PC-9 (cell line): Measurements from ENCODE around the gene COL16A1. TPM values are rescaled to one million over a fixed set of nuclear protein-coding genes. Genes with fewer than 3 reads are reported as not detected.

Experiments
- BruUV-seq: library from RNA; stranded (reverse); fragments of 400-500 nt; replicated peaks from 2 replicates; lab custom pipeline; 2021; lab: Mats Ljungman, UMichigan
- CTCF ChIA-PET: fragments of 300-600 bp; sonication (Branson Sonifier 250); formaldehyde crosslinking; loops from one replicate; lab custom pipeline; 2022; ENCODE audit warnings: antibody characterized with exemption; lab: Charles Lee
- POLR2A ChIA-PET: fragments of 300-600 bp; sonication (Branson Sonifier 250); formaldehyde crosslinking; loops from one replicate; lab custom pipeline; 2022; ENCODE audit warnings: antibody characterized with exemption; ENCODE audit not compliant: unreplicated experiment; lab: Charles Lee
- DNase-seq, 2 experiments: peaks; one replicate each; pipeline versions ENCODE4 v3.0.0 to v3.0.0-alpha.2; 2015 to 2022; ENCODE audit warnings: mixed read lengths in 1 of 2
- H2AFZ ChIP-seq: fragments of 200-600 bp; sonication (generic); 2 replicates; pipeline ENCODE4 v1.8.1; 2017; ENCODE audit warnings: antibody characterized with exemption
- H3F3A ChIP-seq: fragments of 200-600 bp; sonication (generic); 2 replicates; pipeline ENCODE4 v1.8.1; 2017; ENCODE audit warnings: antibody characterized with exemption, mild to moderate bottlenecking, low read depth; ENCODE audit not compliant: insufficient read depth
- H3K27ac ChIP-seq: fragments of 200-600 bp; sonication (generic); 2 replicates; pipeline ENCODE4 v1.6.1; 2016; ENCODE audit warnings: mixed run types
- H3K27me3 ChIP-seq: fragments of 200-600 bp; sonication (generic); 2 replicates; pipeline ENCODE4 v1.6.1; 2016; ENCODE audit warnings: low read depth, mixed run types; ENCODE audit not compliant: insufficient read depth
- H3K36me3 ChIP-seq: fragments of 200-600 bp; sonication (generic); 2 replicates; pipeline ENCODE4 v1.6.1; 2016; ENCODE audit warnings: low read depth, mixed run types
- H3K4me1 ChIP-seq: fragments of 200-600 bp; sonication (generic); replicated peaks from 2 replicates; pipeline ENCODE4 v1.6.1; 2016; ENCODE audit warnings: mixed run types; ENCODE audit not compliant: insufficient read depth
- H3K4me2 ChIP-seq: fragments of 200-600 bp; sonication (generic); 2 replicates; pipeline ENCODE4 v1.6.1; 2017; ENCODE audit warnings: mixed run types
- H3K4me3 ChIP-seq: fragments of 200-600 bp; sonication (generic); 2 replicates; pipeline ENCODE4 v1.6.1; 2016; ENCODE audit warnings: mixed run types
- H3K79me2 ChIP-seq: fragments of 200-600 bp; sonication (generic); 2 replicates; pipeline ENCODE4 v1.6.1; 2017; ENCODE audit warnings: low read depth, mixed run types
- H3K9me2 ChIP-seq: fragments of 200-600 bp; sonication (generic); 2 replicates; pipeline ENCODE4 v1.8.1; 2017; ENCODE audit warnings: mild to moderate bottlenecking; ENCODE audit not compliant: insufficient read depth
- H3K9me3 ChIP-seq: fragments of 200-600 bp; sonication (generic); 2 replicates; pipeline ENCODE4 v1.8.1; 2016; ENCODE audit warnings: low read depth; ENCODE audit not compliant: insufficient read depth
- H4K20me1 ChIP-seq: fragments of 200-600 bp; sonication (generic); 2 replicates; pipeline ENCODE4 v1.8.1; 2017; ENCODE audit not compliant: insufficient read depth
- EZH2 ChIP-seq: fragments of 200-600 bp; sonication (generic); IDR thresholded peaks from 2 replicates; pipeline ENCODE4 v1.8.0; 2017; ENCODE audit warnings: antibody characterized with exemption, low read depth
- intact Hi-C: fragments of 100-400 bp; cut with micrococcal nuclease; formaldehyde crosslinking; loops from one replicate; pipeline ENCODE4 v1.10.0; 2022; ENCODE audit not compliant: unreplicated experiment
- total RNA-seq: library from RNA; stranded (reverse); gene quantifications from 2 replicates; pipeline ENCODE4 v1.2.3, GENCODE V29; 2021
- TF ChIP-seq, protein P1 (sequence below): fragments of 200-600 bp; sonication (generic); conservative IDR thresholded peaks from 2 replicates; pipeline ENCODE4 v1.6.1; 2017; ENCODE audit warnings: mixed run types, antibody characterized with exemption, mild to moderate bottlenecking, moderate library complexity

The COL16A1 gene
- total RNA-seq, 1 experiment from 2014 or later = 4.8 TPM

DNA sequence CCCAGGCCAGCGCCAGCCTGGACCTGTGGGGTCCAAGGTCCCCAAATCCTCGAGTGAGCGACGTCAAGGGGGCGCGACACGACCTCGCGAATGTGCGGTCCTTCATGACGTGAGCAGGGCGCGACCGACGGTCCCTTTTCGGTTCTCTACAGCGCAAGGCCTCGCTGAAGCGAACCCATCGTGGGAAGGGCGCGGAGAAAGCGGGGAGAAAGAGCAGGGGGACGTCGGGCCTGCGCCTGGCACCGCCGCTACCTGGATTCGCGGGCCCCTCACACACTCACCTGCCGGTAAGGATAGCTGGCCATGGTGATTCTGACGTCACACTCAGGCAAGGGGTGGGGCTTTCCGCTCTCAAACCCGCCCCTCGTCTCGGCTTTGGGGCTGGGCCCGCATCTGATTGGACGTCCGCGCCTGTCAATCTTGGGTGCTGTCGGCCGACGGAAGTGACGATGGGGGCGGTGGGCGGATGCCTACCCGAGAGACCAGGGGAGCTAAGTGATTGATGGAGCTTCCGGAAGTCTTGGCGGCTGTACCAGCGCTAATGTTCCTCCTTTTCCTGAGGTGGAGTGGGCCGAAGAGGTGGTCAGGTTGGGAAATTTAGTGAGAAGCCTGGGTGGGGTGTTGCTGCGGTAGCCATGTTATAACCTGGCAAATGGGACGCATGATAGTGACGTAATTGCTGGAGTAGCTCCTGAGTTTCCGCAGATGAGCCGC lies 59.1 kb downstream of the COL16A1 start, which contains the start of gene PEF1:
Gene PEF1, minus strand, starts transcription at position 317 of the 714 bp plus-strand sequence. Its CDS starts 12 bp downstream, at position 305.
- Histone ChIP-seq H3K4me1 (peaks cover 36% of the 10 kb centered on the region), H3K27ac (peak within 1 kb of the TSS; percentile 81), H3K79me2 (peaks cover 59% of the 10 kb centered on the region), H3K9me2 (no peaks in the 10 kb centered on the region), H3F3A (peaks cover 42% of the 10 kb centered on the region), H3K4me3 (peak within 1 kb of the TSS; percentile 76), H4K20me1 (peaks cover 6% of the 10 kb centered on the region; the same call in 1 of the 2 replicates), H3K36me3 (peaks cover 5% of the 10 kb centered on the region; the same call in 1 of the 2 replicates), H3K4me2 (peak within 1 kb of the TSS; percentile 94), H3K27me3 (no peaks in the 10 kb centered on the region), H2AFZ (peak within 1 kb of the TSS; percentile 82), H3K9me3 (no peaks in the 10 kb centered on the region)
- peak; percentile 98 to 99 for DNase-seq
- BruUV-seq = no TSS peak
- intact Hi-C loops = loop anchor here (5.0 kb wide), 1 partner anchor 67 kb away; the partner anchor contains the start of gene TINAGL1
- no peak for TF ChIP-seq EZH2
- TF ChIP-seq, protein P1, sequence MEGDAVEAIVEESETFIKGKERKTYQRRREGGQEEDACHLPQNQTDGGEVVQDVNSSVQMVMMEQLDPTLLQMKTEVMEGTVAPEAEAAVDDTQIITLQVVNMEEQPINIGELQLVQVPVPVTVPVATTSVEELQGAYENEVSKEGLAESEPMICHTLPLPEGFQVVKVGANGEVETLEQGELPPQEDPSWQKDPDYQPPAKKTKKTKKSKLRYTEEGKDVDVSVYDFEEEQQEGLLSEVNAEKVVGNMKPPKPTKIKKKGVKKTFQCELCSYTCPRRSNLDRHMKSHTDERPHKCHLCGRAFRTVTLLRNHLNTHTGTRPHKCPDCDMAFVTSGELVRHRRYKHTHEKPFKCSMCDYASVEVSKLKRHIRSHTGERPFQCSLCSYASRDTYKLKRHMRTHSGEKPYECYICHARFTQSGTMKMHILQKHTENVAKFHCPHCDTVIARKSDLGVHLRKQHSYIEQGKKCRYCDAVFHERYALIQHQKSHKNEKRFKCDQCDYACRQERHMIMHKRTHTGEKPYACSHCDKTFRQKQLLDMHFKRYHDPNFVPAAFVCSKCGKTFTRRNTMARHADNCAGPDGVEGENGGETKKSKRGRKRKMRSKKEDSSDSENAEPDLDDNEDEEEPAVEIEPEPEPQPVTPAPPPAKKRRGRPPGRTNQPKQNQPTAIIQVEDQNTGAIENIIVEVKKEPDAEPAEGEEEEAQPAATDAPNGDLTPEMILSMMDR = no peak
- ChIA-PET POLR2A (interaction anchor here (0.6 to 1.0 kb wide), 9 partner anchors 18 to 749 kb away, joined by 3 to 16 read pairs (median 6); partner anchors contain the start of gene BSDC1), CTCF (interaction anchor here (0.5 to 0.6 kb wide), 6 partner anchors 17 to 535 kb away, joined by 3 to 10 read pairs (median 6); partner anchors contain the start of gene TXLNA)

DNA sequence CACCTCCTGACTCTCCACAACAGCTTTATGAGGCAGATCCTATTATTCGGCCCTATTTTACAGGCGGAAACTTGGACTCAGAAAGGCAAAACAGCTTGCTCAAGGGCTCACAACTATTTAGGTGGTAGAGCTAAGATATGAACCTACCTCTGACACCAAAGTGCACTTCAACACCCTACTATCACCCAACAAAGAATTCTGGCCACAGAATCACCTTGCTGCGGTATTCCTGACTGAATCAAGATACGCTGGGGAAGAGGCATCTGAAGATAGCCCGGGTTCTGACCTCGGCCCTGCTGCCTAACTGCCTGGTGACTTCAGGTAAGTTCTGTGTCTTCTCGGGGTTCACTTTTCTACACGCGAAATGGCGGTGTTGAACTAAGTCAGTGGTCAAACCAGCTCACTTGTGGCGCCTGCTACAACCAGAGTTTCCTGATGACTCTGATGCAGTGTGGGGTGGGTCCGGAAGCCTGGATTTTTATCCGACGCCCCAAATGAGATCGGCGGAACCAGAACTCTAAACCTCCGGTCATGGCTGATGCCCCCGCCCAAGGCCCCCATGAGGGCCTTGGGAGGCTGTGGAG lies 59.7 kb downstream of the COL16A1 start:
- H3K27me3 ChIP-seq = no peaks in the 10 kb centered on the region
- peaks cover 47% of the 10 kb centered on the region for H3F3A ChIP-seq
- peaks cover 43% of the 10 kb centered on the region for H3K4me1 ChIP-seq
- peaks cover 66% of the 10 kb centered on the region for H3K79me2 ChIP-seq
- peaks cover 5% of the 10 kb centered on the region; the same call in 1 of the 2 replicates for H3K36me3 ChIP-seq
- TSS peak; percentile 65 for BruUV-seq
- no peaks in the 10 kb centered on the region for H3K9me2 ChIP-seq
- peak overlapping the region; percentile 82 for H2AFZ ChIP-seq
- intact Hi-C loops = no loop called here
- peaks cover 10% of the 10 kb centered on the region for H4K20me1 ChIP-seq
- no peaks in the 10 kb centered on the region for H3K9me3 ChIP-seq
- peak overlapping the region; percentile 81 for H3K27ac ChIP-seq
- TF ChIP-seq, protein P1 = no peak
- TF ChIP-seq EZH2 = no peak
- ChIA-PET POLR2A (interaction anchor here (0.6 to 1.0 kb wide), 2 partner anchors 18 to 451 kb away, joined by 3 to 9 read pairs; no protein-coding TSS in a partner anchor), CTCF (interaction anchor here (0.6 kb wide), 1 partner anchor 295 kb away, joined by 3 read pairs; no protein-coding TSS in a partner anchor)
- peak overlapping the region; percentile 76 for H3K4me3 ChIP-seq
- DNase-seq = peak in 1 of 2 experiments; percentile 60
- H3K4me2 ChIP-seq = peak overlapping the region; percentile 94

DNA sequence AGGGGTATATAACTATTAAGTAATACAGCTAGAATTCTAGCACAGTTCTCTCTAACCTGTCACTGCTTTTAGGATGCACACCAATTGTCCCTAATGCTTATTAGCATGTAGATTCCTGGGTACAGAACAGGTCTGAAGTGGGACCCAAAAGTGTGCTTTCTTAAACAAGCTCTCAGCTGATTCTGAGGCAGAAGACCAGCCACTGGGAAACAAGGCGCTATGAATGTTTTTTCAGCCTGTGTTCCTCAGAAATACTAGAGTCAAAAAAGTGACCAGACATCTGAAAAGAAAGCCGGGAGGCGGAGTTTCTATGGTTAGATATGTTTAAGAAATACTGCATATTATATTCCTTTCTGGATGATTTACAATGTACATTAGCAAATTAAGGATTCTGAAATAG lies 60.9 kb downstream of the COL16A1 start:
- Histone ChIP-seq H3K36me3 (peaks cover 5% of the 10 kb centered on the region; the same call in 1 of the 2 replicates), H3K4me1 (peaks cover 47% of the 10 kb centered on the region), H3K9me3 (no peaks in the 10 kb centered on the region), H3K27me3 (no peaks in the 10 kb centered on the region), H3K4me2 (peak overlapping the region; percentile 94), H4K20me1 (peaks cover 22% of the 10 kb centered on the region), H2AFZ (no peak overlapping the region), H3K9me2 (no peaks in the 10 kb centered on the region), H3F3A (peaks cover 49% of the 10 kb centered on the region), H3K4me3 (peak overlapping the region; percentile 76; the same call in 1 of the 2 replicates), H3K27ac (no peak overlapping the region), H3K79me2 (peaks cover 77% of the 10 kb centered on the region)
- CTCF ChIA-PET = interaction anchor here (0.6 kb wide), 1 partner anchor 599 kb away, joined by 4 read pairs; no protein-coding TSS in a partner anchor
- DNase-seq = no peak
- POLR2A ChIA-PET = interaction anchor here (0.6 kb wide), 1 partner anchor 312 kb away, joined by 3 read pairs; no protein-coding TSS in a partner anchor
- BruUV-seq = no TSS peak
- intact Hi-C loops = no loop called here
- TF ChIP-seq EZH2 = no peak
- TF ChIP-seq, protein P1 = no peak
